HepG2 (cell line): ENCODE measurements around the gene ACSS1. TPM values are rescaled to one million over a fixed set of nuclear protein-coding genes. Genes with fewer than 3 reads are reported as not detected.
A peak's percentile ranks its signal among the peaks of the same experiment; 100 is the strongest.

Experiments
- BORCS8-MEF2B ChIP-seq: sonication (generic); formaldehyde crosslinking; IDR thresholded peaks from 2 replicates; pipeline ENCODE4 v1.8.0; 2022; ENCODE audit warnings: mild to moderate bottlenecking, missing genetic modification reagents
- BRD4 ChIP-seq: sonication (generic); formaldehyde crosslinking; IDR thresholded peaks from 2 replicates; pipeline ENCODE4 v1.4.0; 2020; ENCODE audit warnings: missing genetic modification reagents
- BRF2 ChIP-seq: sonication (generic); formaldehyde crosslinking; IDR thresholded peaks from 2 replicates; pipeline ENCODE4 v1.8.1; 2022; ENCODE audit warnings: mild to moderate bottlenecking, missing genetic modification reagents
- DDIT3 ChIP-seq: sonication (generic); formaldehyde crosslinking; IDR thresholded peaks from 2 replicates; pipeline ENCODE4 v1.4.0; 2020; ENCODE audit warnings: mild to moderate bottlenecking, missing genetic modification reagents
- ELF4 ChIP-seq: sonication (generic); formaldehyde crosslinking; IDR thresholded peaks from 2 replicates; pipeline ENCODE4 v1.5.0; 2020; ENCODE audit warnings: missing genetic modification reagents, mild to moderate bottlenecking, moderate library complexity, borderline replicate concordance
- GATAD2A ChIP-seq: IDR thresholded peaks from 2 replicates; pipeline ENCODE4 v1.6.1; 2016
- HOXD1 ChIP-seq: sonication (generic); formaldehyde crosslinking; IDR thresholded peaks from 2 replicates; pipeline ENCODE4 v1.5.0; 2020; ENCODE audit warnings: missing genetic modification reagents
- IRX3 ChIP-seq: sonication (generic); formaldehyde crosslinking; IDR thresholded peaks from 2 replicates; pipeline ENCODE4 v1.8.1; 2023; ENCODE audit warnings: mild to moderate bottlenecking, low read depth, missing genetic modification reagents, borderline replicate concordance
- KDM6A ChIP-seq: IDR thresholded peaks from 2 replicates; pipeline ENCODE4 v1.6.1; 2016; ENCODE audit warnings: low read depth
- KLF12 ChIP-seq: sonication (generic); formaldehyde crosslinking; IDR thresholded peaks from 2 replicates; pipeline ENCODE4 v1.4.0; 2020; ENCODE audit warnings: missing genetic modification reagents, borderline replicate concordance
- KLF13 ChIP-seq: sonication (generic); formaldehyde crosslinking; IDR thresholded peaks from 2 replicates; pipeline ENCODE4 v1.4.0; 2020; ENCODE audit warnings: mild to moderate bottlenecking, missing genetic modification reagents
- KLF16 ChIP-seq, 2 experiments: sonication (generic) in 1 of 2; formaldehyde crosslinking in 1 of 2; IDR thresholded peaks; 2 replicates each; pipeline versions ENCODE4 v1.6.1 to v1.8.0; 2016 to 2023; ENCODE audit warnings: missing genetic modification reagents in 2 of 2, missing compliant biosample characterization in 1 of 2
- NFATC3 ChIP-seq: sonication (generic); formaldehyde crosslinking; IDR thresholded peaks from 2 replicates; pipeline ENCODE4 v1.5.1; 2020; ENCODE audit warnings: mild to moderate bottlenecking, missing genetic modification reagents
- PRDM4 ChIP-seq: sonication (generic); formaldehyde crosslinking; IDR thresholded peaks from 2 replicates; pipeline ENCODE4 v1.9.0; 2021; ENCODE audit warnings: missing genetic modification reagents, borderline replicate concordance
- RXRB ChIP-seq: IDR thresholded peaks from 2 replicates; pipeline ENCODE4 v1.6.1; 2016; ENCODE audit warnings: borderline replicate concordance, missing genetic modification reagents, missing compliant biosample characterization
- SNRNP70 ChIP-seq: fragments of 200-400 bp; formaldehyde crosslinking; IDR thresholded peaks from 2 replicates; pipeline ENCODE4 v1.6.1; 2017; ENCODE audit warnings: mild to moderate bottlenecking, low read depth, low read length, moderate library complexity
- SYNCRIP ChIP-seq: fragments of 200-400 bp; formaldehyde crosslinking; IDR thresholded peaks from 2 replicates; pipeline ENCODE4 v1.6.1; 2018; ENCODE audit warnings: mild to moderate bottlenecking, low read depth, low read length; ENCODE audit not compliant: insufficient read depth
- U2AF2 ChIP-seq: fragments of 200-400 bp; formaldehyde crosslinking; IDR thresholded peaks from 2 replicates; pipeline ENCODE4 v1.6.1; 2017; ENCODE audit warnings: low read depth, mild to moderate bottlenecking, low read length
- ZFP37 ChIP-seq: sonication (generic); formaldehyde crosslinking; IDR thresholded peaks from 2 replicates; pipeline ENCODE4 v1.4.0; 2020; ENCODE audit warnings: missing genetic modification reagents, borderline replicate concordance
- ZNF331 ChIP-seq: sonication (generic); formaldehyde crosslinking; IDR thresholded peaks from 2 replicates; pipeline ENCODE4 v1.4.0; 2020; ENCODE audit warnings: missing genetic modification reagents
- ZNF430 ChIP-seq: sonication (generic); formaldehyde crosslinking; IDR thresholded peaks from 2 replicates; pipeline ENCODE4 v1.9.0; 2021; ENCODE audit warnings: mild to moderate bottlenecking, missing genetic modification reagents
- ZNF432 ChIP-seq: sonication (generic); formaldehyde crosslinking; IDR thresholded peaks from 2 replicates; pipeline ENCODE4 v1.5.0; 2020; ENCODE audit warnings: missing genetic modification reagents, mild to moderate bottlenecking, borderline replicate concordance
- ZNF496 ChIP-seq: sonication (generic); formaldehyde crosslinking; IDR thresholded peaks from 2 replicates; pipeline ENCODE4 v1.8.1; 2023; ENCODE audit warnings: mild to moderate bottlenecking, moderate library complexity, missing genetic modification reagents; ENCODE audit not compliant: insufficient replicate concordance
- ZNF670 ChIP-seq: sonication (generic); formaldehyde crosslinking; IDR thresholded peaks from 2 replicates; pipeline ENCODE4 v1.8.0; 2022; ENCODE audit warnings: mild to moderate bottlenecking, missing genetic modification reagents, borderline replicate concordance
- ZNF75D ChIP-seq: sonication (generic); formaldehyde crosslinking; IDR thresholded peaks from 2 replicates; pipeline ENCODE4 v1.8.1; 2023; ENCODE audit warnings: missing genetic modification reagents, mild to moderate bottlenecking, borderline replicate concordance
- ZNF83 ChIP-seq: sonication (generic); formaldehyde crosslinking; IDR thresholded peaks from 2 replicates; pipeline ENCODE4 v1.4.0; 2020; ENCODE audit warnings: missing genetic modification reagents, mild to moderate bottlenecking, borderline replicate concordance
- ZSCAN22 ChIP-seq: sonication (generic); formaldehyde crosslinking; IDR thresholded peaks from 2 replicates; pipeline ENCODE4 v1.4.0; 2020; ENCODE audit warnings: mild to moderate bottlenecking, missing genetic modification reagents
- polyA plus RNA-seq, 8 experiments: library from polyadenylated mRNA; depleted of rRNA in 3 of 8; stranded (reverse) in 7 of 8; unstranded in 1 of 8; fragments of >200 nt; fragmentation: Illumina TruSeq in 4 of 8; extraction: Trizol in 4 of 8; gene quantifications; 2 replicates each; pipeline versions ENCODE4 v1.2.1 to v1.2.3, GENCODE V29; 2011 to 2016; ENCODE audit warnings: low read depth in 4 of 8, missing spikeins in 1 of 8, mixed read lengths in 1 of 8; ENCODE audit not compliant: insufficient read depth in 1 of 8
- total RNA-seq, 5 experiments: library from RNA; depleted of rRNA; stranded (reverse); fragments of >200 nt; fragmentation: Illumina TruSeq; extraction: Trizol; gene quantifications; 2 replicates each; pipeline ENCODE4 v1.2.3, GENCODE V29; 2016; ENCODE audit warnings: low read depth in 1 of 5

Gene ACSS1
- total and polyA plus RNA-seq, 2 of the 13 experiments (the other 11 are each of a cell fraction or from before 2014, with no cell fraction given): 15.2 to 41.6 TPM

- TF ChIP-seq PRDM4 (no peak), BRF2 (CRISPR knock-in tag) (peak; percentile 92), KLF12 (peak; percentile 91), ZNF75D (peak; percentile 83; the same call in 1 of the 2 replicates), KDM6A (CRISPR knock-in tag) (0 out of 2 replicates have a peak, but pooled peaks have one; percentile 8), ELF4 (peak; percentile 94), ZNF331 (CRISPR knock-in tag) (peak; percentile 92; the same call in 1 of the 2 replicates), SNRNP70 (no peak), ZFP37 (CRISPR knock-in tag) (peak; percentile 93; the same call in 1 of the 2 replicates), KLF13 (CRISPR knock-in tag) (no peak), BRD4 (CRISPR knock-in tag) (peak; percentile 93; the same call in 1 of the 2 replicates), NFATC3 (CRISPR knock-in tag) (no peak; the same call in 1 of the 2 replicates), BORCS8-MEF2B (CRISPR knock-in tag) (peak; percentile 96), SYNCRIP (no peak), IRX3 (peak; percentile 75; the same call in 1 of the 2 replicates), KLF16 (CRISPR knock-in tag; IDR thresholded peaks at IDR 0.05) (peak; percentile 96), ZNF83 (CRISPR knock-in tag) (no peak; the same call in 1 of the 2 replicates), RXRB (CRISPR knock-in tag) (peak; percentile 80; the same call in 1 of the 2 replicates), HOXD1 (CRISPR knock-in tag) (peak; percentile 97), ZNF670 (CRISPR knock-in tag) (peak; percentile 81; the same call in 1 of the 2 replicates), GATAD2A (CRISPR knock-in tag) (peak; percentile 87), DDIT3 (CRISPR knock-in tag) (no peak), ZSCAN22 (CRISPR knock-in tag) (peak; percentile 74; the same call in 1 of the 2 replicates), U2AF2 (no peak), ZNF432 (CRISPR knock-in tag) (no peak), ZNF430 (CRISPR knock-in tag) (peak; percentile 94), ZNF496 (CRISPR knock-in tag) (no peak)
Observed at GRCh38 chr20:24992487-24993205, 65.3 kb downstream of the ACSS1 start, which contains the start of gene APMAP (continued).
